ENCODE measurements around the gene POLA1.

Gene POLA1

DNA sequence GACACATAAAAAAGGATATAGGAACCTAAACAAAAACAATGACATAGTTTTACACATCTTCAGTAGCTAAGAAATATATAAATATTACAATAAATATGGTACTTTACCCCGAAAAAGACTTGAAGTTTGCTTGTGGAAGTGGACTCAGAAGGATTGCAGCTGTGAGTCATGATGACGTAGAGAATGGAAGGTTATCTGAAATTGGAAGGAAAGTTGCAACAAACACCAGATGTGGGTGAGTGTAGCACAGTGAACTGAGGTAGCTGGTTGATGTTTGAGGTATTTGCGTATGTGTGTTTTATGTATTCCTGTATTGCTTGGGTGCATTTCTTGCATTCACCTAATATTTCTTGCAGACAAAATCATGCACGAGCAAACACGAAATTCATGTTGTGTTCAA, 209.1 kb downstream of the POLA1 start:
- H3K4me1 ChIP-seq (ENCODE audit: insufficient read depth, poor library complexity, severe bottlenecking), result no peaks in the 10 kb centered on the region
- H3K36me3 ChIP-seq (ENCODE audit: low read depth), result no peaks in the 10 kb centered on the region
- H3K27me3 ChIP-seq (ENCODE audit: insufficient read depth, poor library complexity, severe bottlenecking), result no peaks in the 10 kb centered on the region
- TF ChIP-seq, protein P1, sequence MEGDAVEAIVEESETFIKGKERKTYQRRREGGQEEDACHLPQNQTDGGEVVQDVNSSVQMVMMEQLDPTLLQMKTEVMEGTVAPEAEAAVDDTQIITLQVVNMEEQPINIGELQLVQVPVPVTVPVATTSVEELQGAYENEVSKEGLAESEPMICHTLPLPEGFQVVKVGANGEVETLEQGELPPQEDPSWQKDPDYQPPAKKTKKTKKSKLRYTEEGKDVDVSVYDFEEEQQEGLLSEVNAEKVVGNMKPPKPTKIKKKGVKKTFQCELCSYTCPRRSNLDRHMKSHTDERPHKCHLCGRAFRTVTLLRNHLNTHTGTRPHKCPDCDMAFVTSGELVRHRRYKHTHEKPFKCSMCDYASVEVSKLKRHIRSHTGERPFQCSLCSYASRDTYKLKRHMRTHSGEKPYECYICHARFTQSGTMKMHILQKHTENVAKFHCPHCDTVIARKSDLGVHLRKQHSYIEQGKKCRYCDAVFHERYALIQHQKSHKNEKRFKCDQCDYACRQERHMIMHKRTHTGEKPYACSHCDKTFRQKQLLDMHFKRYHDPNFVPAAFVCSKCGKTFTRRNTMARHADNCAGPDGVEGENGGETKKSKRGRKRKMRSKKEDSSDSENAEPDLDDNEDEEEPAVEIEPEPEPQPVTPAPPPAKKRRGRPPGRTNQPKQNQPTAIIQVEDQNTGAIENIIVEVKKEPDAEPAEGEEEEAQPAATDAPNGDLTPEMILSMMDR (IDR thresholded peaks at IDR 0.05; ENCODE audit: poor library complexity, severe bottlenecking), result no peak
- ATAC-seq (ENCODE audit: low read depth), result no peak
- H3K9me3 ChIP-seq (ENCODE audit: severe bottlenecking), result no peaks in the 10 kb centered on the region
- H3K27ac ChIP-seq (ENCODE audit: poor library complexity, severe bottlenecking), result no peak overlapping the region
- no peak overlapping the region for H3K4me3 ChIP-seq (ENCODE audit: severe bottlenecking)
- DNase-seq (ENCODE audit: low spot score), result no peak

GRCh38 chrX:24918715-24919114, 225.0 kb downstream of the POLA1 start:
- Histone ChIP-seq H3K9me3 (ENCODE audit: severe bottlenecking) (no peaks in the 10 kb centered on the region), H3K36me3 (ENCODE audit: low read depth) (no peaks in the 10 kb centered on the region), H3K27me3 (ENCODE audit: insufficient read depth, poor library complexity, severe bottlenecking) (no peaks in the 10 kb centered on the region), H3K27ac (ENCODE audit: poor library complexity, severe bottlenecking) (no peak overlapping the region), H3K4me1 (ENCODE audit: insufficient read depth, poor library complexity, severe bottlenecking) (no peaks in the 10 kb centered on the region), H3K4me3 (ENCODE audit: severe bottlenecking) (no peak overlapping the region)
- no peak for DNase-seq (ENCODE audit: low spot score)
- TF ChIP-seq, protein P1 (IDR thresholded peaks at IDR 0.05; ENCODE audit: poor library complexity, severe bottlenecking), result no peak
- no peak for ATAC-seq (ENCODE audit: low read depth)

DNA sequence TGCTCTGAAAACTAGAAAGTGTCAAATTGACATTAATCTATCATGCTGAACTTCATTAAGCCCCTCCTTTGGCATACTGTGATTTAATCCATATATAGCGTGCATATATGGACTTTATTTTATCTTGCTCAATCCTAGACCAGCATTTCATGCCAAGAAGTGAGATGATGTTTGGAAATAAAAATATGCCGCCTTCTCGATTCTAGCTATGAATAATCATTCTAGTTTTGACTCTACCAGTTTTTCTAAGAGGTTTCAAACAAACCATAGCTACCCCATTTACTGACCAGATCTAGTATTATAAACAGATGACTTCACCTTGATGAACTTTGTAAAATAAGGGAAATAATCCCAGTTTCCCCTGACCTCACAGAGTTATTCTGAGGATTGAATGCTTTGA, 227.1 kb downstream of the POLA1 start:
- H3K4me3 ChIP-seq (ENCODE audit: severe bottlenecking), result no peak overlapping the region
- no peaks in the 10 kb centered on the region for H3K27me3 ChIP-seq (ENCODE audit: insufficient read depth, poor library complexity, severe bottlenecking)
- H3K27ac ChIP-seq (ENCODE audit: poor library complexity, severe bottlenecking), result no peak overlapping the region
- H3K9me3 ChIP-seq (ENCODE audit: severe bottlenecking), result no peaks in the 10 kb centered on the region
- no peak for ATAC-seq (ENCODE audit: low read depth)
- H3K36me3 ChIP-seq (ENCODE audit: low read depth), result no peaks in the 10 kb centered on the region
- TF ChIP-seq, protein P1 (IDR thresholded peaks at IDR 0.05; ENCODE audit: poor library complexity, severe bottlenecking), result no peak
- H3K4me1 ChIP-seq (ENCODE audit: insufficient read depth, poor library complexity, severe bottlenecking), result no peaks in the 10 kb centered on the region
- DNase-seq (ENCODE audit: low spot score), result no peak

- H3K4me1 ChIP-seq (ENCODE audit: insufficient read depth, poor library complexity, severe bottlenecking), result no peaks in the 10 kb centered on the region
- no peaks in the 10 kb centered on the region for H3K9me3 ChIP-seq (ENCODE audit: severe bottlenecking)
- no peaks in the 10 kb centered on the region for H3K27me3 ChIP-seq (ENCODE audit: insufficient read depth, poor library complexity, severe bottlenecking)
- ATAC-seq (ENCODE audit: low read depth), result no peak
- H3K36me3 ChIP-seq (ENCODE audit: low read depth), result no peaks in the 10 kb centered on the region
- H3K4me3 ChIP-seq (ENCODE audit: severe bottlenecking), result no peak overlapping the region
- TF ChIP-seq, protein P1 (IDR thresholded peaks at IDR 0.05; ENCODE audit: poor library complexity, severe bottlenecking), result no peak
- no peak overlapping the region for H3K27ac ChIP-seq (ENCODE audit: poor library complexity, severe bottlenecking)
- DNase-seq (ENCODE audit: low spot score), result no peak
These were observed 231.7 kb downstream of the POLA1 start for GRCh38 chrX:24925430-24925829.

DNA sequence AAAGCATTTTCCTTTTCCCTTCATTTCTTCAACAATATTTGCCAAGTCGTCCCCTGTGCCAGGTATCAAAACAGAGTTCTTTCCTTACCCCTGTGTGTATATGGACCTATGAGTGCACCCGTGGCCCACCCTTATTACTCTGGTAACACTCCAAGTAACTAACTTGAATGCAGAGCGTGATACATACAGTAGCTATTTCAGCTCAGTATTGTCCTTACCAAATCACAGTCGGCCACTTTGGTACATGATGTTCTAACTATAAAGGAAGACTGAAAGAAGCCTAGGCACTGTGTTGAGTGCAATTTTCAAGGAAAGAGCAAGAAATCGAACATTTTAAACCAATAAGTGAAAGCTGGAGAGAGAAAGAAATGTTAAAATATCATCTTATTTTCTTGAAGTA, 233.7 kb downstream of the POLA1 start:
- no peaks in the 10 kb centered on the region for H3K27me3 ChIP-seq (ENCODE audit: insufficient read depth, poor library complexity, severe bottlenecking)
- TF ChIP-seq, protein P1 (IDR thresholded peaks at IDR 0.05; ENCODE audit: poor library complexity, severe bottlenecking), result no peak
- DNase-seq (ENCODE audit: low spot score) (no peak), ATAC-seq (ENCODE audit: low read depth) (no peak)
- H3K9me3 ChIP-seq (ENCODE audit: severe bottlenecking), result no peaks in the 10 kb centered on the region
- no peak overlapping the region for H3K27ac ChIP-seq (ENCODE audit: poor library complexity, severe bottlenecking)
- no peaks in the 10 kb centered on the region for H3K4me1 ChIP-seq (ENCODE audit: insufficient read depth, poor library complexity, severe bottlenecking)
- H3K36me3 ChIP-seq (ENCODE audit: low read depth), result no peaks in the 10 kb centered on the region
- no peak overlapping the region for H3K4me3 ChIP-seq (ENCODE audit: severe bottlenecking)
